Measurements from ENCODE around the gene EVPL. TPM values are rescaled to one million over a fixed set of nuclear protein-coding genes. Genes with fewer than 3 reads are reported as not detected.

Gene EVPL
- total RNA-seq, 1 experiment from 2014 or later, result 1.3 TPM

- TF ChIP-seq IRF1 (CRISPR knock-in tag; IDR thresholded peaks at IDR 0.05) (no peak), ZNF317 (CRISPR knock-in tag; IDR thresholded peaks at IDR 0.05; ENCODE audit: borderline replicate concordance, low read depth) (no peak)
- TF ChIP-seq, protein P1, sequence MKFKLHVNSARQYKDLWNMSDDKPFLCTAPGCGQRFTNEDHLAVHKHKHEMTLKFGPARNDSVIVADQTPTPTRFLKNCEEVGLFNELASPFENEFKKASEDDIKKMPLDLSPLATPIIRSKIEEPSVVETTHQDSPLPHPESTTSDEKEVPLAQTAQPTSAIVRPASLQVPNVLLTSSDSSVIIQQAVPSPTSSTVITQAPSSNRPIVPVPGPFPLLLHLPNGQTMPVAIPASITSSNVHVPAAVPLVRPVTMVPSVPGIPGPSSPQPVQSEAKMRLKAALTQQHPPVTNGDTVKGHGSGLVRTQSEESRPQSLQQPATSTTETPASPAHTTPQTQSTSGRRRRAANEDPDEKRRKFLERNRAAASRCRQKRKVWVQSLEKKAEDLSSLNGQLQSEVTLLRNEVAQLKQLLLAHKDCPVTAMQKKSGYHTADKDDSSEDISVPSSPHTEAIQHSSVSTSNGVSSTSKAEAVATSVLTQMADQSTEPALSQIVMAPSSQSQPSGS (CRISPR knock-in tag; IDR thresholded peaks at IDR 0.05; ENCODE audit: borderline replicate concordance, low read depth), result no peak
These were observed 23.2 kb downstream of the EVPL start (continued) for GRCh38 chr17:76003915-76004314.

DNA sequence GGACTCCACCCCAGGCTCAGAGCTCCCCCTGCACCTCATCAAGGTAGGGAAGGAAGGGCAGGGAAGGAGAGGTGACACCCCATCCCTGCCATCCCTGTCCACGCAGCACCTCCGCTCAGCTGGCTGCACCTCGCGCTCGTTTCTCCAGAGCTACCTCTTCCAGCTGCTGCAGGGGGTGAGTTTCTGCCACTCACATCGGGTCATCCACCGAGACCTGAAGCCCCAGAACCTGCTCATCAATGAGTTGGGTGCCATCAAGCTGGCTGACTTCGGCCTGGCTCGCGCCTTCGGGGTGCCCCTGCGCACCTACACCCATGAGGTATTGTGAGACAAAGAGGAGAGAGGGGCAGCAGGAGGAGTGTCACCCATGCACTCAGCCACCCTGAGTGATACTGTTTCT, 25.0 kb downstream of the EVPL start:
- H3K9me3 Mint-ChIP-seq, result no peaks in the 10 kb centered on the region
- H3K4me3 Mint-ChIP-seq, result no peak overlapping the region
- H3K27me3 Mint-ChIP-seq (ENCODE audit: low read depth), result no peaks in the 10 kb centered on the region
- ChIA-PET POLR2A (no interaction called here), CTCF (interaction anchor here (1.0 to 6.0 kb wide), 5 partner anchors 9 to 96 kb away, joined by 3 to 112 read pairs (median 5); partner anchors contain the start of gene MRPL38)
- no peak overlapping the region for H3K27ac Mint-ChIP-seq
- ATAC-seq (no peak), DNase-seq (ENCODE audit: low spot score) (no peak)
- H3K4me1 Mint-ChIP-seq, result peaks cover 9% of the 10 kb centered on the region
- TF ChIP-seq, protein P2, sequence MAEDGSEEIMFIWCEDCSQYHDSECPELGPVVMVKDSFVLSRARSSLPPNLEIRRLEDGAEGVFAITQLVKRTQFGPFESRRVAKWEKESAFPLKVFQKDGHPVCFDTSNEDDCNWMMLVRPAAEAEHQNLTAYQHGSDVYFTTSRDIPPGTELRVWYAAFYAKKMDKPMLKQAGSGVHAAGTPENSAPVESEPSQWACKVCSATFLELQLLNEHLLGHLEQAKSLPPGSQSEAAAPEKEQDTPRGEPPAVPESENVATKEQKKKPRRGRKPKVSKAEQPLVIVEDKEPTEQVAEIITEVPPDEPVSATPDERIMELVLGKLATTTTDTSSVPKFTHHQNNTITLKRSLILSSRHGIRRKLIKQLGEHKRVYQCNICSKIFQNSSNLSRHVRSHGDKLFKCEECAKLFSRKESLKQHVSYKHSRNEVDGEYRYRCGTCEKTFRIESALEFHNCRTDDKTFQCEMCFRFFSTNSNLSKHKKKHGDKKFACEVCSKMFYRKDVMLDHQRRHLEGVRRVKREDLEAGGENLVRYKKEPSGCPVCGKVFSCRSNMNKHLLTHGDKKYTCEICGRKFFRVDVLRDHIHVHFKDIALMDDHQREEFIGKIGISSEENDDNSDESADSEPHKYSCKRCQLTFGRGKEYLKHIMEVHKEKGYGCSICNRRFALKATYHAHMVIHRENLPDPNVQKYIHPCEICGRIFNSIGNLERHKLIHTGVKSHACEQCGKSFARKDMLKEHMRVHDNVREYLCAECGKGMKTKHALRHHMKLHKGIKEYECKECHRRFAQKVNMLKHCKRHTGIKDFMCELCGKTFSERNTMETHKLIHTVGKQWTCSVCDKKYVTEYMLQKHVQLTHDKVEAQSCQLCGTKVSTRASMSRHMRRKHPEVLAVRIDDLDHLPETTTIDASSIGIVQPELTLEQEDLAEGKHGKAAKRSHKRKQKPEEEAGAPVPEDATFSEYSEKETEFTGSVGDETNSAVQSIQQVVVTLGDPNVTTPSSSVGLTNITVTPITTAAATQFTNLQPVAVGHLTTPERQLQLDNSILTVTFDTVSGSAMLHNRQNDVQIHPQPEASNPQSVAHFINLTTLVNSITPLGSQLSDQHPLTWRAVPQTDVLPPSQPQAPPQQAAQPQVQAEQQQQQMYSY (CRISPR knock-in tag; IDR thresholded peaks at IDR 0.05), result no peak
- TF ChIP-seq, protein P3, sequence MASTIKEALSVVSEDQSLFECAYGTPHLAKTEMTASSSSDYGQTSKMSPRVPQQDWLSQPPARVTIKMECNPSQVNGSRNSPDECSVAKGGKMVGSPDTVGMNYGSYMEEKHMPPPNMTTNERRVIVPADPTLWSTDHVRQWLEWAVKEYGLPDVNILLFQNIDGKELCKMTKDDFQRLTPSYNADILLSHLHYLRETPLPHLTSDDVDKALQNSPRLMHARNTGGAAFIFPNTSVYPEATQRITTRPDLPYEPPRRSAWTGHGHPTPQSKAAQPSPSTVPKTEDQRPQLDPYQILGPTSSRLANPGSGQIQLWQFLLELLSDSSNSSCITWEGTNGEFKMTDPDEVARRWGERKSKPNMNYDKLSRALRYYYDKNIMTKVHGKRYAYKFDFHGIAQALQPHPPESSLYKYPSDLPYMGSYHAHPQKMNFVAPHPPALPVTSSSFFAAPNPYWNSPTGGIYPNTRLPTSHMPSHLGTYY (CRISPR knock-in tag; IDR thresholded peaks at IDR 0.05), result no peak
- TF ChIP-seq ZNF263 (CRISPR knock-in tag; IDR thresholded peaks at IDR 0.05; ENCODE audit: low read depth), result no peak
- no peak for TF ChIP-seq ZMAT4 (CRISPR knock-in tag; IDR thresholded peaks at IDR 0.05)
- TF ChIP-seq, protein P4, sequence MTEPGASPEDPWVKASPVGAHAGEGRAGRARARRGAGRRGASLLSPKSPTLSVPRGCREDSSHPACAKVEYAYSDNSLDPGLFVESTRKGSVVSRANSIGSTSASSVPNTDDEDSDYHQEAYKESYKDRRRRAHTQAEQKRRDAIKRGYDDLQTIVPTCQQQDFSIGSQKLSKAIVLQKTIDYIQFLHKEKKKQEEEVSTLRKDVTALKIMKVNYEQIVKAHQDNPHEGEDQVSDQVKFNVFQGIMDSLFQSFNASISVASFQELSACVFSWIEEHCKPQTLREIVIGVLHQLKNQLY (CRISPR knock-in tag; IDR thresholded peaks at IDR 0.05), result no peak
- TF ChIP-seq, protein P5, sequence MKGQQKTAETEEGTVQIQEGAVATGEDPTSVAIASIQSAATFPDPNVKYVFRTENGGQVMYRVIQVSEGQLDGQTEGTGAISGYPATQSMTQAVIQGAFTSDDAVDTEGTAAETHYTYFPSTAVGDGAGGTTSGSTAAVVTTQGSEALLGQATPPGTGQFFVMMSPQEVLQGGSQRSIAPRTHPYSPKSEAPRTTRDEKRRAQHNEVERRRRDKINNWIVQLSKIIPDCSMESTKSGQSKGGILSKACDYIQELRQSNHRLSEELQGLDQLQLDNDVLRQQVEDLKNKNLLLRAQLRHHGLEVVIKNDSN (CRISPR knock-in tag; IDR thresholded peaks at IDR 0.05), result no peak
- no peak for TF ChIP-seq CDX4 (CRISPR knock-in tag; IDR thresholded peaks at IDR 0.05; ENCODE audit: borderline replicate concordance)
- TF ChIP-seq, protein P6, sequence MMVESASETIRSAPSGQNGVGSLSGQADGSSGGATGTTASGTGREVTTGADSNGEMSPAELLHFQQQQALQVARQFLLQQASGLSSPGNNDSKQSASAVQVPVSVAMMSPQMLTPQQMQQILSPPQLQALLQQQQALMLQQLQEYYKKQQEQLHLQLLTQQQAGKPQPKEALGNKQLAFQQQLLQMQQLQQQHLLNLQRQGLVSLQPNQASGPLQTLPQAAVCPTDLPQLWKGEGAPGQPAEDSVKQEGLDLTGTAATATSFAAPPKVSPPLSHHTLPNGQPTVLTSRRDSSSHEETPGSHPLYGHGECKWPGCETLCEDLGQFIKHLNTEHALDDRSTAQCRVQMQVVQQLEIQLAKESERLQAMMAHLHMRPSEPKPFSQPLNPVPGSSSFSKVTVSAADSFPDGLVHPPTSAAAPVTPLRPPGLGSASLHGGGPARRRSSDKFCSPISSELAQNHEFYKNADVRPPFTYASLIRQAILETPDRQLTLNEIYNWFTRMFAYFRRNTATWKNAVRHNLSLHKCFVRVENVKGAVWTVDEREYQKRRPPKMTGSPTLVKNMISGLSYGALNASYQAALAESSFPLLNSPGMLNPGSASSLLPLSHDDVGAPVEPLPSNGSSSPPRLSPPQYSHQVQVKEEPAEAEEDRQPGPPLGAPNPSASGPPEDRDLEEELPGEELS (CRISPR knock-in tag; IDR thresholded peaks at IDR 0.05), result no peak
- TF ChIP-seq, protein P7, sequence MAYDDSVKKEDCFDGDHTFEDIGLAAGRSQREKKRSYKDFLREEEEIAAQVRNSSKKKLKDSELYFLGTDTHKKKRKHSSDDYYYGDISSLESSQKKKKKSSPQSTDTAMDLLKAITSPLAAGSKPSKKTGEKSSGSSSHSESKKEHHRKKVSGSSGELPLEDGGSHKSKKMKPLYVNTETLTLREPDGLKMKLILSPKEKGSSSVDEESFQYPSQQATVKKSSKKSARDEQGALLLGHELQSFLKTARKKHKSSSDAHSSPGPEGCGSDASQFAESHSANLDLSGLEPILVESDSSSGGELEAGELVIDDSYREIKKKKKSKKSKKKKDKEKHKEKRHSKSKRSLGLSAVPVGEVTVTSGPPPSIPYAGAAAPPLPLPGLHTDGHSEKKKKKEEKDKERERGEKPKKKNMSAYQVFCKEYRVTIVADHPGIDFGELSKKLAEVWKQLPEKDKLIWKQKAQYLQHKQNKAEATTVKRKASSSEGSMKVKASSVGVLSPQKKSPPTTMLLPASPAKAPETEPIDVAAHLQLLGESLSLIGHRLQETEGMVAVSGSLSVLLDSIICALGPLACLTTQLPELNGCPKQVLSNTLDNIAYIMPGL (CRISPR knock-in tag; IDR thresholded peaks at IDR 0.05), result no peak
- H3K36me3 Mint-ChIP-seq, result no peaks in the 10 kb centered on the region

Measured in WTC11 (cell line).